H1 (cell line): Measurements from ENCODE around the gene GNG4. TPM values are rescaled to one million over a fixed set of nuclear protein-coding genes. Genes with fewer than 3 reads are reported as not detected.

Experiments used
- CTCF ChIA-PET: fragments of 300-600 bp; sonication (Branson Sonifier 250); formaldehyde crosslinking; loops from one replicate; lab custom pipeline; 2021; ENCODE audit not compliant: partially characterized antibody; lab: Charles Lee
- POLR2A ChIA-PET: fragments of 300-600 bp; sonication (Branson Sonifier 250); formaldehyde crosslinking; loops from one replicate; lab custom pipeline; 2021; ENCODE audit warnings: inconsistent platforms; ENCODE audit not compliant: partially characterized antibody; lab: Charles Lee
- DNase-seq, 2 experiments: peaks; one replicate each; pipeline versions ENCODE4 v3.0.0 to v3.0.0-alpha.2; 2010 to 2022; ENCODE audit warnings: low spot score in 2 of 2, low read depth in 1 of 2, mixed read lengths in 1 of 2
- FAIRE-seq: peaks from 2 replicates; lab custom pipeline; 2011; peaks lifted over from hg19 to GRCh38; lab: Jason Lieb, UNC
- H2AFZ ChIP-seq: 2 replicates; pipeline ENCODE4 v1.8.1; 2012; ENCODE audit warnings: low read length, inconsistent platforms
- H2AK5ac ChIP-seq: 2 replicates; pipeline ENCODE4 v1.6.1; 2013; ENCODE audit warnings: low read depth, low read length
- H2BK120ac ChIP-seq: replicated peaks from 2 replicates; pipeline ENCODE3; 2013; ENCODE audit warnings: low read depth, low read length, inconsistent platforms
- H2BK12ac ChIP-seq: 2 replicates; pipeline ENCODE4 v1.6.1; 2013; ENCODE audit warnings: low read depth, low read length
- H2BK15ac ChIP-seq: 2 replicates; pipeline ENCODE4 v1.6.1; 2013; ENCODE audit warnings: low read length
- H2BK20ac ChIP-seq: 2 replicates; pipeline ENCODE4 v1.6.1; 2013; ENCODE audit warnings: low read length
- H2BK5ac ChIP-seq: 2 replicates; pipeline ENCODE4 v1.6.1; 2013; ENCODE audit warnings: low read depth, low read length
- H3K14ac ChIP-seq: 2 replicates; pipeline ENCODE4 v1.6.1; 2013; ENCODE audit warnings: inconsistent platforms; ENCODE audit not compliant: insufficient read length
- H3K18ac ChIP-seq: 2 replicates; pipeline ENCODE4 v1.6.1; 2013; ENCODE audit warnings: low read length; ENCODE audit errors: extremely low read depth
- H3K23ac ChIP-seq: 2 replicates; pipeline ENCODE4 v1.6.1; 2013; ENCODE audit warnings: inconsistent platforms; ENCODE audit not compliant: insufficient read length
- H3K23me2 ChIP-seq: 2 replicates; pipeline ENCODE4 v1.6.1; 2013; ENCODE audit warnings: low read depth, low read length
- H3K27ac ChIP-seq: 2 replicates; pipeline ENCODE4 v1.6.1; 2011; ENCODE audit warnings: low read depth, low read length, inconsistent platforms
- H3K27me3 ChIP-seq, 4 experiments: replicated peaks in 1 of 4; 1 replicate in 1 of 4; 2 replicates in 3 of 4; pipeline versions ENCODE4 v1.6.1 to v1.8.1; 2011 to 2013; ENCODE audit warnings: low read length in 3 of 4, mild to moderate bottlenecking in 3 of 4, inconsistent platforms in 2 of 4, mixed read lengths in 2 of 4, moderate library complexity in 1 of 4; ENCODE audit not compliant: control insufficient read depth in 3 of 4, insufficient read depth in 3 of 4; ENCODE audit errors: extremely low read depth in 1 of 4
- H3K36me3 ChIP-seq, 4 experiments: 2 replicates each; pipeline versions ENCODE4 v1.6.1 to v1.8.1; 2011 to 2013; ENCODE audit warnings: mild to moderate bottlenecking in 4 of 4, low read length in 3 of 4, moderate library complexity in 2 of 4, control low read depth in 1 of 4, inconsistent platforms in 1 of 4; ENCODE audit not compliant: insufficient read depth in 4 of 4, control insufficient read depth in 2 of 4
- H3K4ac ChIP-seq: replicated peaks from 2 replicates; pipeline ENCODE3; 2013; ENCODE audit warnings: low read length, low read depth, mixed read lengths, inconsistent platforms; ENCODE audit not compliant: insufficient read length
- H3K4me1 ChIP-seq, 4 experiments: replicated peaks in 1 of 4; 1 replicate in 1 of 4; 2 replicates in 3 of 4; pipeline versions ENCODE4 v1.6.1 to v1.8.1; 2011 to 2013; ENCODE audit warnings: low read length in 3 of 4, inconsistent platforms in 2 of 4, mixed read lengths in 1 of 4; ENCODE audit not compliant: insufficient read depth in 4 of 4, control insufficient read depth in 3 of 4
- H3K4me2 ChIP-seq, 2 experiments: 2 replicates each; pipeline versions ENCODE4 v1.6.1 to v1.8.1; 2011 to 2013; ENCODE audit warnings: low read depth in 2 of 2, low read length in 2 of 2, control low read depth in 1 of 2, inconsistent platforms in 1 of 2, mild to moderate bottlenecking in 1 of 2; ENCODE audit not compliant: insufficient read depth in 1 of 2
- H3K4me3 ChIP-seq, 4 experiments: fragments of 200-600, 300-600 bp in 1 of 4; sonication (generic), shearing (Covaris generic), sonication (Bioruptor Twin) in 1 of 4; 2 replicates each; pipeline versions ENCODE4 v1.5.1 to v1.8.1; 2011 to 2016; ENCODE audit warnings: low read length in 4 of 4, low read depth in 3 of 4, control low read depth in 2 of 4, inconsistent platforms in 2 of 4, mild to moderate bottlenecking in 2 of 4, mixed read lengths in 1 of 4, moderate library complexity in 1 of 4; ENCODE audit not compliant: insufficient read depth in 2 of 4; ENCODE audit errors: extremely low read depth in 1 of 4
- H3K56ac ChIP-seq: replicated peaks from 2 replicates; pipeline ENCODE3; 2013; ENCODE audit warnings: low read depth, mild to moderate bottlenecking, mixed read lengths, low read length, inconsistent platforms; ENCODE audit not compliant: insufficient read length
- H3K79me1 ChIP-seq: 2 replicates; pipeline ENCODE4 v1.6.1; 2013; ENCODE audit warnings: low read depth, low read length, control low read depth
- H3K79me2 ChIP-seq, 2 experiments: 2 replicates each; pipeline versions ENCODE4 v1.6.1 to v1.8.1; 2012 to 2013; ENCODE audit warnings: low read length in 2 of 2, mild to moderate bottlenecking in 2 of 2, inconsistent platforms in 1 of 2; ENCODE audit not compliant: insufficient read depth in 2 of 2, control insufficient read depth in 1 of 2
- H3K9ac ChIP-seq, 4 experiments: replicated peaks in 1 of 4; 1 replicate in 1 of 4; 2 replicates in 3 of 4; pipeline versions ENCODE4 v1.6.1 to v1.8.1; 2011 to 2013; ENCODE audit warnings: low read depth in 3 of 4, low read length in 3 of 4, control low read depth in 2 of 4, mild to moderate bottlenecking in 2 of 4, moderate library complexity in 2 of 4, inconsistent platforms in 1 of 4; ENCODE audit errors: extremely low read depth in 1 of 4
- H3K9me3 ChIP-seq, 2 experiments: 2 replicates each; pipeline versions ENCODE4 v1.6.1 to v1.8.1; 2012 to 2013; ENCODE audit warnings: mild to moderate bottlenecking in 2 of 2, moderate library complexity in 2 of 2, control low read depth in 1 of 2, inconsistent platforms in 1 of 2, low read depth in 1 of 2, low read length in 1 of 2, mixed read lengths in 1 of 2; ENCODE audit not compliant: insufficient read depth in 2 of 2
- H4K20me1 ChIP-seq, 2 experiments: replicated peaks in 1 of 2; 2 replicates each; pipeline versions ENCODE3 to v1.8.1; 2011 to 2013; ENCODE audit warnings: inconsistent platforms in 2 of 2, low read length in 2 of 2, mild to moderate bottlenecking in 1 of 2; ENCODE audit not compliant: insufficient read depth in 2 of 2, control insufficient read depth in 1 of 2
- H4K5ac ChIP-seq: 2 replicates; pipeline ENCODE4 v1.6.1; 2013; ENCODE audit warnings: low read length, low read depth, mixed read lengths, inconsistent platforms; ENCODE audit not compliant: insufficient read length
- H4K8ac ChIP-seq: 2 replicates; pipeline ENCODE4 v1.8.0; 2013; ENCODE audit warnings: mild to moderate bottlenecking, moderate library complexity, low read length, inconsistent platforms; ENCODE audit not compliant: insufficient read depth; ENCODE audit errors: extremely low read depth
- H4K91ac ChIP-seq: replicated peaks from 2 replicates; pipeline ENCODE3; 2013; ENCODE audit warnings: low read length, mixed read lengths, inconsistent platforms; ENCODE audit not compliant: insufficient read length
- BACH1 ChIP-seq: IDR thresholded peaks from 2 replicates; pipeline ENCODE4 v1.6.1; 2012; ENCODE audit warnings: low read length, improper control_type of control experiment
- JUN ChIP-seq: IDR thresholded peaks from 2 replicates; pipeline ENCODE4 v1.6.1; 2011; ENCODE audit warnings: low read depth, mild to moderate bottlenecking, improper control_type of control experiment, low read length
- MAFK ChIP-seq: IDR thresholded peaks from 2 replicates; pipeline ENCODE4 v1.6.1; 2012; ENCODE audit warnings: low read depth, mild to moderate bottlenecking, improper control_type of control experiment, low read length
- POLR2A ChIP-seq, 2 experiments: IDR thresholded peaks; 1 replicate in 1 of 2; 2 replicates in 1 of 2; pipeline ENCODE4 v1.6.1; 2011; ENCODE audit warnings: low read depth in 2 of 2, low read length in 2 of 2, mild to moderate bottlenecking in 2 of 2; ENCODE audit errors: control extremely low read depth in 1 of 2
- RAD21 ChIP-seq, 2 experiments: IDR thresholded peaks in 1 of 2; conservative IDR thresholded peaks in 1 of 2; 2 replicates each; pipeline ENCODE4 v1.6.1; 2011; ENCODE audit warnings: low read depth in 2 of 2, low read length in 2 of 2, improper control_type of control experiment in 1 of 2, inconsistent platforms in 1 of 2, mild to moderate bottlenecking in 1 of 2, moderate library complexity in 1 of 2
- SP2 ChIP-seq: IDR thresholded peaks from 2 replicates; pipeline ENCODE4 v1.6.1; 2012; ENCODE audit warnings: mild to moderate bottlenecking, low read length, inconsistent platforms
- WGBS, 2 experiments: shearing (Covaris generic) in 1 of 2; methylation state at CpG; one replicate each; pipeline versions ENCODE4 v1.1.6 to v1.1.7; 2013 to 2015; ENCODE audit warnings: low lambda C conversion rate in 2 of 2, mixed read lengths in 2 of 2, inconsistent platforms in 1 of 2, low coverage in 1 of 2, missing lambda C conversion rate in 1 of 2; ENCODE audit not compliant: insufficient replicate concordance in 2 of 2, insufficient coverage in 1 of 2, insufficient read length in 1 of 2; ENCODE audit errors: extremely low coverage in 1 of 2, missing lambda C conversion rate in 1 of 2; 5-methylcytosine and 5-hydroxymethylcytosine counted together
- polyA plus RNA-seq, 7 experiments: library from polyadenylated mRNA; depleted of rRNA in 3 of 7; stranded (reverse) in 5 of 7; unstranded in 2 of 7; fragments of >200 nt in 5 of 7; fragments of 200-250 nt in 2 of 7; gene quantifications; 1 replicate in 5 of 7; 2 replicates in 1 of 7; 4 replicates in 1 of 7; pipeline versions ENCODE4 v1.2.1 to v1.2.3, GENCODE V29; 2011 to 2013; ENCODE audit warnings: missing spikeins in 2 of 7, mixed read lengths in 2 of 7
- total RNA-seq: library from RNA; stranded (reverse); fragmentation: NEBNext Ultra II Directional; extraction: Animal tissue kit (Norgen Biotek cat#: 25700); gene quantifications from 2 replicates; pipeline ENCODE4 v1.2.1, GENCODE V29; 2021
- TF ChIP-seq, protein P1 (sequence below), 3 experiments: IDR thresholded peaks; 1 replicate in 2 of 3; 2 replicates in 1 of 3; pipeline versions ENCODE4 v1.5.1 to v1.6.1; 2011; ENCODE audit warnings: low read length in 3 of 3, mild to moderate bottlenecking in 3 of 3, inconsistent platforms in 2 of 3, low read depth in 1 of 3, moderate library complexity in 1 of 3; ENCODE audit not compliant: insufficient read depth in 1 of 3; ENCODE audit errors: control extremely low read depth in 1 of 3

The GNG4 gene
- total and polyA plus RNA-seq, 2 of the 8 experiments (the other 6 are each of a cell fraction or from before 2014, with no cell fraction given): 95.5 to 96.8 TPM

GRCh38 chr1:235557495-235557894 is 92.1 kb downstream of the GNG4 start:
- Histone ChIP-seq H3K36me3 (no peaks in the 10 kb centered on the region; a peak in 2 of 8 replicates), H2BK20ac (no peak overlapping the region), H3K4ac (no peak overlapping the region), H3K9ac (no peak overlapping the region), H2BK12ac (no peak overlapping the region), H3K23ac (no peak overlapping the region), H2BK15ac (no peak overlapping the region), H3K4me2 (no peak overlapping the region)
- peak; percentile 81 for TF ChIP-seq BACH1
- no peak for TF ChIP-seq POLR2A (IDR thresholded peaks at IDR 0.05; ENCODE audit: control extremely low read depth in 1 of 2, low read depth in 2 of 2, low read length in 2 of 2)
- no peak for TF ChIP-seq JUN
- TF ChIP-seq SP2: no peak
- peak; percentile 42 to 55 for TF ChIP-seq RAD21 (IDR thresholded peaks at IDR 0.05 in 1 of 2, conservative IDR thresholded peaks at IDR 0.05 in 1 of 2; ENCODE audit: low read depth in 2 of 2, low read length in 2 of 2)
- peak; percentile 41; the same call in 1 of the 2 replicates for TF ChIP-seq MAFK
- TF ChIP-seq, protein P1, sequence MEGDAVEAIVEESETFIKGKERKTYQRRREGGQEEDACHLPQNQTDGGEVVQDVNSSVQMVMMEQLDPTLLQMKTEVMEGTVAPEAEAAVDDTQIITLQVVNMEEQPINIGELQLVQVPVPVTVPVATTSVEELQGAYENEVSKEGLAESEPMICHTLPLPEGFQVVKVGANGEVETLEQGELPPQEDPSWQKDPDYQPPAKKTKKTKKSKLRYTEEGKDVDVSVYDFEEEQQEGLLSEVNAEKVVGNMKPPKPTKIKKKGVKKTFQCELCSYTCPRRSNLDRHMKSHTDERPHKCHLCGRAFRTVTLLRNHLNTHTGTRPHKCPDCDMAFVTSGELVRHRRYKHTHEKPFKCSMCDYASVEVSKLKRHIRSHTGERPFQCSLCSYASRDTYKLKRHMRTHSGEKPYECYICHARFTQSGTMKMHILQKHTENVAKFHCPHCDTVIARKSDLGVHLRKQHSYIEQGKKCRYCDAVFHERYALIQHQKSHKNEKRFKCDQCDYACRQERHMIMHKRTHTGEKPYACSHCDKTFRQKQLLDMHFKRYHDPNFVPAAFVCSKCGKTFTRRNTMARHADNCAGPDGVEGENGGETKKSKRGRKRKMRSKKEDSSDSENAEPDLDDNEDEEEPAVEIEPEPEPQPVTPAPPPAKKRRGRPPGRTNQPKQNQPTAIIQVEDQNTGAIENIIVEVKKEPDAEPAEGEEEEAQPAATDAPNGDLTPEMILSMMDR (IDR thresholded peaks at IDR 0.05; ENCODE audit: control extremely low read depth in 1 of 3, insufficient read depth in 1 of 3, low read depth in 1 of 3, low read length in 3 of 3): peak; percentile 48 to 74 (median 74)
- TF ChIP-seq, all 59 proteins: peak for 4
- H4K20me1 ChIP-seq: peaks cover 0 to 2% of the 10 kb centered on the region in 2 experiments
- H3K9me3 ChIP-seq: no peaks in the 10 kb centered on the region
- no peak overlapping the region for H4K5ac ChIP-seq
- no peak overlapping the region for H2BK120ac ChIP-seq
- FAIRE-seq: no peak
- ChIA-PET POLR2A (interaction anchor here (1.0 to 1.7 kb wide), 2 partner anchors 8 to 11 kb away, joined by 4 read pairs; no protein-coding TSS in a partner anchor), CTCF (interaction anchor here (0.8 to 6.6 kb wide), 36 partner anchors 8 to 415 kb away, joined by 3 to 55 read pairs (median 6); partner anchors contain the start of gene B3GALNT2)
- no peak overlapping the region for H4K8ac ChIP-seq
- no peaks in the 10 kb centered on the region for H3K4me1 ChIP-seq
- no peak overlapping the region for H3K18ac ChIP-seq
- no peak overlapping the region for H2AK5ac ChIP-seq
- no peaks in the 10 kb centered on the region for H3K27me3 ChIP-seq
- no peaks in the 10 kb centered on the region for H3K79me2 ChIP-seq
- no peak overlapping the region for H3K56ac ChIP-seq
- WGBS, 2 experiments: 77% methylated on average over 8 of the region's 8 CpGs; no CpG with 5 or more reads in 1 of the 2 experiments
- H3K23me2 ChIP-seq: no peaks in the 10 kb centered on the region
- no peak overlapping the region for H2BK5ac ChIP-seq
- no peak overlapping the region for H2AFZ ChIP-seq
- no peaks in the 10 kb centered on the region; the same call in 1 of the 2 replicates for H3K79me1 ChIP-seq
- H3K14ac ChIP-seq: no peak overlapping the region
- H4K91ac ChIP-seq: no peak overlapping the region
- H3K4me3 ChIP-seq: no peak overlapping the region
- DNase-seq: peak in 1 of 2 experiments; percentile 83
- H3K27ac ChIP-seq: no peak overlapping the region
